Glutamatergic neuron (in vitro differentiated cells): Measurements from ENCODE around the gene LAMC1. TPM values are rescaled to one million over a fixed set of nuclear protein-coding genes. Genes with fewer than 3 reads are reported as not detected.

Source experiments
- DNase-seq: peaks from one replicate; pipeline ENCODE4 v3.0.0; 2022
- H3K27ac Mint-ChIP-seq: one replicate; pipeline ENCODE4 v1.8.0; 2020; ENCODE audit warnings: mild to moderate bottlenecking, mixed read lengths, inconsistent platforms; ENCODE audit not compliant: unreplicated experiment
- H3K27me3 Mint-ChIP-seq: one replicate; pipeline ENCODE4 v1.8.0; 2020; ENCODE audit warnings: mild to moderate bottlenecking, moderate library complexity, mixed read lengths, inconsistent platforms; ENCODE audit not compliant: unreplicated experiment
- H3K36me3 Mint-ChIP-seq: one replicate; pipeline ENCODE4 v1.8.0; 2020; ENCODE audit warnings: mild to moderate bottlenecking, mixed read lengths, inconsistent platforms; ENCODE audit not compliant: unreplicated experiment
- H3K4me1 Mint-ChIP-seq: one replicate; pipeline ENCODE4 v1.8.0; 2020; ENCODE audit warnings: mild to moderate bottlenecking, low read depth, mixed read lengths, inconsistent platforms; ENCODE audit not compliant: unreplicated experiment
- H3K4me3 Mint-ChIP-seq: one replicate; pipeline ENCODE4 v1.8.0; 2020; ENCODE audit warnings: mild to moderate bottlenecking, mixed read lengths, inconsistent platforms; ENCODE audit not compliant: unreplicated experiment
- H3K9me3 Mint-ChIP-seq: one replicate; pipeline ENCODE4 v1.8.0; 2020; ENCODE audit warnings: mild to moderate bottlenecking, moderate library complexity, mixed read lengths, inconsistent platforms; ENCODE audit not compliant: unreplicated experiment
- total RNA-seq: library from RNA; stranded (reverse); fragmentation: NEBNext Ultra II Directional; extraction: Animal tissue kit (Norgen Biotek cat#: 25700); gene quantifications from one replicate; pipeline ENCODE4 v1.2.1, GENCODE V29; 2021; ENCODE audit not compliant: unreplicated experiment
- TF ChIP-seq, protein P1 (sequence below): fragments of 200-600 bp; sonication (generic); IDR thresholded peaks from one replicate; pipeline ENCODE4 v1.5.0; 2021; ENCODE audit not compliant: partially characterized antibody, unreplicated experiment

LAMC1 gene
- total RNA-seq, 1 donor from 2014 or later, result 51.8 TPM

GRCh38 chr1:183097438-183098051 lies 74.3 kb downstream of the LAMC1 start:
- Mint-ChIP-seq H3K27ac (no peak overlapping the region), H3K27me3 (peaks cover 1% of the 10 kb centered on the region), H3K4me3 (no peak overlapping the region), H3K9me3 (peaks cover 2% of the 10 kb centered on the region), H3K36me3 (no peaks in the 10 kb centered on the region), H3K4me1 (peaks cover 5% of the 10 kb centered on the region)
- DNase-seq, result no peak
- TF ChIP-seq, protein P1, sequence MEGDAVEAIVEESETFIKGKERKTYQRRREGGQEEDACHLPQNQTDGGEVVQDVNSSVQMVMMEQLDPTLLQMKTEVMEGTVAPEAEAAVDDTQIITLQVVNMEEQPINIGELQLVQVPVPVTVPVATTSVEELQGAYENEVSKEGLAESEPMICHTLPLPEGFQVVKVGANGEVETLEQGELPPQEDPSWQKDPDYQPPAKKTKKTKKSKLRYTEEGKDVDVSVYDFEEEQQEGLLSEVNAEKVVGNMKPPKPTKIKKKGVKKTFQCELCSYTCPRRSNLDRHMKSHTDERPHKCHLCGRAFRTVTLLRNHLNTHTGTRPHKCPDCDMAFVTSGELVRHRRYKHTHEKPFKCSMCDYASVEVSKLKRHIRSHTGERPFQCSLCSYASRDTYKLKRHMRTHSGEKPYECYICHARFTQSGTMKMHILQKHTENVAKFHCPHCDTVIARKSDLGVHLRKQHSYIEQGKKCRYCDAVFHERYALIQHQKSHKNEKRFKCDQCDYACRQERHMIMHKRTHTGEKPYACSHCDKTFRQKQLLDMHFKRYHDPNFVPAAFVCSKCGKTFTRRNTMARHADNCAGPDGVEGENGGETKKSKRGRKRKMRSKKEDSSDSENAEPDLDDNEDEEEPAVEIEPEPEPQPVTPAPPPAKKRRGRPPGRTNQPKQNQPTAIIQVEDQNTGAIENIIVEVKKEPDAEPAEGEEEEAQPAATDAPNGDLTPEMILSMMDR, result no peak

- Mint-ChIP-seq H3K4me3 (no peak overlapping the region), H3K4me1 (peaks cover 5% of the 10 kb centered on the region), H3K27me3 (peaks cover 1% of the 10 kb centered on the region), H3K36me3 (no peaks in the 10 kb centered on the region), H3K9me3 (no peaks in the 10 kb centered on the region), H3K27ac (no peak overlapping the region)
- TF ChIP-seq, protein P1, result no peak
- DNase-seq, result no peak
Measured at GRCh38 chr1:183098317-183098716, 75.1 kb downstream of the LAMC1 start.

- DNase-seq, result no peak
- no peak overlapping the region for H3K4me3 Mint-ChIP-seq
- no peak overlapping the region for H3K27ac Mint-ChIP-seq
- H3K4me1 Mint-ChIP-seq, result peaks cover 5% of the 10 kb centered on the region
- H3K9me3 Mint-ChIP-seq, result no peaks in the 10 kb centered on the region
- TF ChIP-seq, protein P1, result no peak
- H3K27me3 Mint-ChIP-seq, result peaks cover 1% of the 10 kb centered on the region
- H3K36me3 Mint-ChIP-seq, result no peaks in the 10 kb centered on the region
Measured at GRCh38 chr1:183100361-183100974, 77.2 kb downstream of the LAMC1 start.

GRCh38 chr1:183101081-183101480 lies 77.9 kb downstream of the LAMC1 start:
- DNase-seq, result no peak
- H3K4me3 Mint-ChIP-seq, result no peak overlapping the region

DNA sequence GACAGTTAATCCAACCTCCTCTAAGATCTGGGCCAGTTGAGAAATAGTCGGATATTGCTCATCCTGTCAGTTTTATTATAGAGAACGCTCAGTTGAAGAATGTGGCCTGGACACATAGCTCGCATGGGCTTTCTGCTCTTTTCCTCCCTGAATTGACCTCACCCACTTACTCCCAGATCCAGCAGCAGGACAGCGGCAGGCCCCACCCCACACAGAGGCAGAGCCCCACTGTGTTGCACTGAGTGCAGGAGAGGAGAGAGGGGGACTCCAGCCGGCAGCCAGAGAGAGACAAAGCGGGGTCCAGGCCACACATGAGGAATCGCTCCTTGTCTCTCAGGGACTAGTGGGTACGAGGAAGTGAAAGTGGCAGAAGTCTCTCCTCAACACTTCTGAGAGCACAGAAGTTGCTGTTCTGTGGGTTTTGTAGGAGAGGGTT lies 78.6 kb downstream of the LAMC1 start:
- Mint-ChIP-seq H3K4me3 (no peak overlapping the region), H3K4me1 (peaks cover 2% of the 10 kb centered on the region), H3K36me3 (no peaks in the 10 kb centered on the region), H3K27ac (no peak overlapping the region), H3K9me3 (no peaks in the 10 kb centered on the region), H3K27me3 (no peaks in the 10 kb centered on the region)
- TF ChIP-seq, protein P1, result no peak
- DNase-seq, result no peak

More at GRCh38 chr1:183101081-183101480, 77.9 kb downstream of the LAMC1 start:
- peaks cover 5% of the 10 kb centered on the region for H3K4me1 Mint-ChIP-seq
- no peaks in the 10 kb centered on the region for H3K9me3 Mint-ChIP-seq
- TF ChIP-seq, protein P1, result no peak
- H3K27me3 Mint-ChIP-seq, result peaks cover 1% of the 10 kb centered on the region
- no peak overlapping the region for H3K27ac Mint-ChIP-seq
- H3K36me3 Mint-ChIP-seq, result no peaks in the 10 kb centered on the region
